K562 treated with DMSO at 1 percent for 12 hours (cell line): Measurements from ENCODE around the gene NAA10. TPM values are rescaled to one million over a fixed set of nuclear protein-coding genes. Genes with fewer than 3 reads are reported as not detected.

Source experiments
- total RNA-seq: library from RNA; unstranded; fragments of 300-600 nt; gene quantifications from 2 replicates; pipeline ENCODE4 v1.2.3, GENCODE V29; 2022; ENCODE audit not compliant: insufficient read depth

The NAA10 gene
- 121 and 143 TPM in 2 replicates for total RNA-seq

DNA sequence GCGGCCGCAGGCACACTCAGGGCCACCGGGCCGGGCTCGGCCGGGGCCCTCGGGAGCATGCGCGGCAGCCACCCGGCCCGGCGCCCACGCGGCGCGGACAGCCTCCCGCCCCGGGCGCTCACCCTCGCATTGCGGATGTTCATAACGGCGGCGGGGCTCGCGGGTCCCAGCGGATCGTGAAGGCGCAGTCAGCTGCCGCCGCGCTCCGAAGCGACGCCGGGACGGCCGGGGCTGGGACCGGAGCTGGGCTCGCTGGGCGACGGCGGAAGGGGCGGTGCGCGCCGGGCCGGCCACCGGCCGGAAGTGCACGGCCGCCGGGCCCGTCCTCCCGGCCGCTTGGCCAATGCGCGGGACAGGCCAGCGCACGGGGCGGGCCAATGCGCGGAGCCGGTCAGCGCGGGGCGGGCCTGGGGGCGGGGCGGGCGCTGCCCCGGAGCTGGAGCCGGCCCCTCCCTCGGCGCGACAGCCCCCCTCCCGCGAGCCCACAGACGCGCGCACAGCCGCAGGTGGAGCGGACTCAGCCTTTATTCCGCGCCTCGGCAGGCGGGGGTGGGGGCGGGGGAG is at the start of gene NAA10:
Gene NAA10 (minus strand): TSS at position 276 of the 564 bp plus-strand sequence. CDS start 133 bp downstream, at position 143.

DNA sequence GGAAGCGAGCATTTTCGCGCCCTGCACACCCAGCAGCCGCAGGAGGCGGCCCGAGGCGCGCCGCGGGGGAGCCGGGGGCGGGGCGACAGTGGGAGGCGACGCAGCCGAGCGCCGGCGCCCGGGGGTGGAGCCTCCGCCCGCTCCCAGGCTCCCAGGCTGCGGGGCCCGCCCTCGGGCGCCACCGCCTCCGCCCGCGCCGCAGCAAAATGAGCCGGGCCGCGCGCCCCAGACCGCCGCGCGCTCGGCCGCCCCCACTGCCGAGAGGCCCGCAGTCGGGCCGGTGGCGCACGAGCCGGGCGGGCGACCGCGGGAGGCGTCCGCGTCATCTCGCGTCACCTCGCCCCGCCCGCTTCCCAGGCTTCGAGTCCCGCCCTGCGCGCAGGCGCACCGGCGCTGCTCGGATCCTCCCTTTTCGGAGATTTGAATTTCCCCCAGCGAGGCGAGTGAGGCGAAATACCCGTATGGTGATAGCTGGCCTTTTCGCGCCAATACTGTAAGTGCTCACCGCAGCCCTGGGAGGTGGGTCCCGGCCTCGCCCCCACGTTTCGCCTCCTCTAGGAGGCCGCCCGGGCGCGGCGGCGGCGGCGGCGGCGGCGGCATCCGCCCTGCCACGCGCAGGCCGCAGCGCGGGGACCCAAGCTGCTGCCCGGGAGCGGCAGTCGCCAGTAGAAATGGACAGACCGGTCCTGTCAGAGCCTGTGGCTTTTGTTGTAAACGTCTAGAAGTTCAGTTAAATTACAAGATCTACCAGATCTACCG is 37.7 kb upstream of the NAA10 start, which contains the start of gene TMEM187:
Gene TMEM187 (plus strand): TSS at position 387 of the 759 bp plus-strand sequence. CDS start 9,309 bp downstream, outside the sequence.

GRCh38 chrX:153971450-153972367 is 36.9 kb upstream of the NAA10 start, which contains the start of gene HCFC1:
Gene HCFC1 (minus strand): TSS chrX:153971818. CDS start chrX:153970840, 978 bp downstream.

GRCh38 chrX:153944140-153944799 is 9.4 kb upstream of the NAA10 start, which contains the start of gene RENBP:
Gene RENBP (minus strand): TSS chrX:153944643. CDS start chrX:153944610, 33 bp downstream.

GRCh38 chrX:153925739-153926551 is 8.9 kb downstream of the NAA10 start, which contains the start of gene ARHGAP4:
Gene ARHGAP4 (minus strand): TSS chrX:153926264. CDS start chrX:153926202, 62 bp downstream.

DNA sequence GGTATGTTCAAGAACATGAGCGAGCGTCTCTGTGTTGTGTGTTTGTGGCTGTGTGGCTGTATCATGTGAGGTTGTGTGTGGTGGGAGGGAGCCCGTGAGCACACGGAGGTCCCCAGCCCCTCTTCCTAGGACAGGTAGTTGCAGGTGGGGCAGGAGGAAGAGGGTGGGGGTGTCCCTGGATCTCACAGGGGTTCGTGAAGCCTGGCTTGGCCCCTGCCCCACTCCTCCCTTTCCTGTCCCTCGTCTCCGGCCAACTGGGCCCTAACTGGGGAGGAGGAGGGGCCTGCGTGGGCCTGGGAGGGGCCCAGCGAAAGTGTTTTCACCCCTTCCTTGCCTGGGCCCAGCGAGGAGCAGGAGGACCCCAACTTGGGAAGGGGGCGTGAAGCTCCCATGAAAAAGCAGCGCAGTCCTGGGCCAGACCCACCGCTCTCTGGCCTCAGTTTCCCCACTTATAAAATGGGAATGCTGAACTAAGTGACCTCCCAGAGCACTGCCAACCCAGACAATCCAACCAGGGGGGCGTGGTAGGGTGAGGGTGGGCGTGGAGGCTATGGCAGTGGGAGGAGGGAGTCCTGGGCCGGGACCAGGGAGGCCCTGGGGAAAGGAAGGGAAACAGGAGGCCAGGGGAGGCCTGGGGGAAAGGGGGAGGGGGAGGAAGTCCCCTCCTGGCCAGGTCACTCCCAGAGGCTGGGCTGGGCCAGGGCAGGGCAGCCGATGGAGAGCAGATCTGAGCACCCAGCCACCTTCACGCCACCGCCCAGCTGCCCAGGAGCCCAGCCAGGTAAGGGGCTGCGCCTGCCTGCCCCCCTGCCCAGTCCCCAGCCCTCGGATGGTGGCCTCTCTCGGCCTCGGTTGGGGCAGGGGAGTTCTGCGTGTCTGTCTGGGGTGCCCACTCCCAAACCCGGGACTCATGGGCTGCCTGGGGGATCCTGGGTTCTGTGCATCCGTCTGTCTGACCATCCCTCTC is 30.6 kb downstream of the NAA10 start, which contains the start of gene AVPR2:
Gene AVPR2 (plus strand): TSS at position 683 of the 967 bp plus-strand sequence. CDS start 473 bp downstream, outside the sequence.

GRCh38 chrX:153885968-153886903 is 48.6 kb downstream of the NAA10 start, which contains the start of gene L1CAM:
Gene L1CAM (minus strand): TSS chrX:153886173. CDS start chrX:153875836, 10,337 bp downstream.

Other genes starting within 250 kb of the NAA10 start
- 21.3 and 43.0 TPM in 2 replicates for gene SLC6A8, start 247.1 kb downstream of the NAA10 start, total RNA-seq
- 188 and 202 TPM in 2 replicates for gene BCAP31, start 210.7 kb downstream of the NAA10 start, total RNA-seq
- 21.1 and 38.3 TPM in 2 replicates for gene ABCD1, start 210.2 kb downstream of the NAA10 start, total RNA-seq
- gene PLXNB3, start 170.8 kb downstream of the NAA10 start, total RNA-seq = not detected in 2 replicates
- 0.15 TPM in 1 of 2 replicates, not detected in the other for gene SRPK3, start 154.0 kb downstream of the NAA10 start, total RNA-seq
- gene IDH3G, start 140.7 kb downstream of the NAA10 start, total RNA-seq = 63.6 and 66.3 TPM in 2 replicates
- 679 and 1,009 TPM in 2 replicates for gene SSR4, start 140.4 kb downstream of the NAA10 start, total RNA-seq
- gene PDZD4, start 104.5 kb downstream of the NAA10 start, total RNA-seq = not detected in 2 replicates
- gene L1CAM, start 48.9 kb downstream of the NAA10 start, total RNA-seq = 0.41 TPM in 1 of 2 replicates, not detected in the other
- gene AVPR2, start 30.4 kb downstream of the NAA10 start, total RNA-seq = 1.4 TPM in 1 of 2 replicates, not detected in the other
- 85.9 and 86.3 TPM in 2 replicates for gene ARHGAP4, start 8.8 kb downstream of the NAA10 start, total RNA-seq
- gene RENBP, start 9.6 kb upstream of the NAA10 start, total RNA-seq = 46.5 and 56.6 TPM in 2 replicates
- gene HCFC1, start 36.8 kb upstream of the NAA10 start, total RNA-seq = 24.2 and 60.4 TPM in 2 replicates
- gene TMEM187, start 37.7 kb upstream of the NAA10 start, total RNA-seq = 17.7 and 25.1 TPM in 2 replicates
- 84.6 and 134 TPM in 2 replicates for gene IRAK1, start 84.9 kb upstream of the NAA10 start, total RNA-seq
- gene MECP2, start 162.7 kb upstream of the NAA10 start, total RNA-seq = 25.0 and 39.4 TPM in 2 replicates
- gene OPN1LW, start 209.2 kb upstream of the NAA10 start, total RNA-seq = not detected in 2 replicates
- not detected in 2 replicates for gene OPN1MW, start 247.6 kb upstream of the NAA10 start, total RNA-seq